Mucosa of descending colon (tissue), 3 donors: Measurements from ENCODE around the gene NPIPB9. TPM values are rescaled to one million over a fixed set of nuclear protein-coding genes. Genes with fewer than 3 reads are reported as not detected.
"Not testable (repeated sequence)": the region's sequence is repeated elsewhere in the genome, so short reads cannot be mapped to it uniquely, and the experiment has no call there.

ENCODE experiments used
- ATAC-seq: fragments of 200-7000 bp; cut with Tn5 transposase; one replicate; pipeline ENCODE4 v1.9.1; 2020; ENCODE audit warnings: mild to moderate bottlenecking, moderate library complexity
- DNase-seq, 3 donors: peaks; one replicate each; pipeline ENCODE4 v3.0.0-alpha.2; 2020
- H3K36me3 ChIP-seq: fragments of 200-600 bp; one replicate; pipeline ENCODE4 v1.8.0; 2021; ENCODE audit warnings: low read depth, mild to moderate bottlenecking
- H3K4me1 ChIP-seq: fragments of 200-600 bp; one replicate; pipeline ENCODE4 v1.8.0; 2021; ENCODE audit warnings: low read depth, mild to moderate bottlenecking
- H3K4me3 ChIP-seq: fragments of 200-600 bp; one replicate; pipeline ENCODE4 v1.8.0; 2021; ENCODE audit warnings: mild to moderate bottlenecking
- H3K9me3 ChIP-seq: fragments of 200-600 bp; one replicate; pipeline ENCODE4 v1.8.0; 2021; ENCODE audit warnings: mild to moderate bottlenecking
- intact Hi-C, 2 donors: fragments of 100-400 bp; cut with DNase I in 1 of 2; cut with micrococcal nuclease in 1 of 2; formaldehyde crosslinking; loops; one replicate each; pipeline versions ENCODE4 v1.11.0 to v1.11.1; 2022; cut with DNase I, micrococcal nuclease
- microRNA-seq: library from miRNA; unstranded; fragments of <30 nt; microRNA quantifications from one replicate; pipeline ENCODE4, GENCODE V29; 2019
- total RNA-seq, 3 donors: library from RNA; stranded (reverse); fragmentation: NEBNext Ultra II Directional in 2 of 3; extraction: Animal tissue kit (Norgen Biotek cat#: 25700) in 2 of 3; gene quantifications; one replicate each; pipeline versions ENCODE4 v1.2.1 to v1.2.4, GENCODE V29; 2021 to 2023
- TF ChIP-seq, protein P1 (sequence below): fragments of 200-600 bp; IDR thresholded peaks from one replicate; pipeline ENCODE4 v1.8.0; 2022; ENCODE audit warnings: antibody characterized with exemption, mild to moderate bottlenecking
- donor health status: DM: no; HTN: no; CAD: no; lungs with moderate emphysema.
- donor health status: DM: no; HTN: no; CAD: no.
- donor health status: DM: no; HTN: yes; CAD: no.

Gene NPIPB9
- total RNA-seq, 3 donors from 2014 or later = 4.1 to 6.4 (median 4.4) TPM

DNA sequence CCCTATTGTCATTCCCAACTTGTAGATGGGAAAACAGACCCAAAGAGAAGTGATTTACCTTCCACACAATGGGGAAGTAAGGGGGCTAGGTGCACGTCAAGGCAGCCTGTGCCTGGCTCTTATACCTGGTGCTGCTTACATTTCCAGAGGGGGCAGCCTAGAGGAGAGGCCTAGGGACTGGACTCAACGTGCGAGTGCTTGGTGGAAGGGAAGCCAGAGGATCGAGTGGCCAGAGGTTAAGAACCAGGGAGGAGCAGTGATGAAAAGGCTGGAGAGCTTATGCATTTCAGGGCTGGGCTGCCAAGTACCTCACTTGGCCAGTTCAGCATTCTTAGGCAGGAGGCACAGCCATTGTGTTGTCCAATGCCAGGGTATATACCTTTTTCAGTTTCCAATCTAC lies 30.8 kb downstream of the NPIPB9 start:
- H3K4me3 ChIP-seq, H3K4me1 ChIP-seq, H3K36me3 ChIP-seq, ATAC-seq, H3K9me3 ChIP-seq, intact Hi-C loops, DNase-seq: not testable (repeated sequence)

DNA sequence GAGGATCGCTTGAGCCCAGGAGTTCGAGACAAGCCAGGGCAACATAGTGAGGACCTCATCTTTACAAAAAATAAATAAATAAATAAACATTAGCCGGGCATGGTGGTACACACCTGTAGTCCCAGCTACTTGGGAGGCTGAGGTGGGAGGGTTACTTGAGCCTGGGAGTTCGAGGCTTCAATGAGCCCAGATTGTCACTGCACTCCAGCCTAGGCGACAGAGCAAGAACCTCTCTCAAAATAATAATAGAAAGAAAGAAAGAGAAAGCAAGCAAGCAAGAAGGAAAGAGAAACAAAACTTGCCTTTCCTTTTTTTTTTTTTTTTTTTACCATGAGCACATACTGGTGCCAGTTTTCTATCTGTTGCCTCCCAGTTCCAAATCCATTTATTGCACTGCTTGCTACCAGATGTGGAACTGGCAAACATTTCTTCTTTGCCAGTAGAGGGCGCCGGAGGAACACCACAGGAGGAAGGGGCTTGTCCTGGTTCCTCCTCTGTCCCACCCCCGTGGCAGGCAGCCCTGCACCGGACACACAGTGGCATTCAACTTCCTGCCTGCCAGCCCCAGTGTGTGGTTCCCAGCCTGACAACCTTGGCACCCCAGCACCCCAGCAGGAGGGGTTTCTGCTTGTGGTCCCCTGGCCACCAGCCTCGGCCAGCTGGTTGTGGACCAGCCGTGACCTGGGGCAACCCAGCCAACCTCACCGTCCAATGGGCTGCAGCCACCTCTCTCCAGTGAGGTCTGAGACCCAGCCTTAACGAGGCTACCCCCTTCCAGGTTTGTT lies 50.8 kb downstream of the NPIPB9 start:
- ATAC-seq (peak; percentile 98), DNase-seq (peak in 2 of 3 donors; percentile 4 to 35)
- H3K9me3 ChIP-seq, intact Hi-C loops, H3K4me3 ChIP-seq, H3K36me3 ChIP-seq, H3K4me1 ChIP-seq: not testable (repeated sequence)

DNA sequence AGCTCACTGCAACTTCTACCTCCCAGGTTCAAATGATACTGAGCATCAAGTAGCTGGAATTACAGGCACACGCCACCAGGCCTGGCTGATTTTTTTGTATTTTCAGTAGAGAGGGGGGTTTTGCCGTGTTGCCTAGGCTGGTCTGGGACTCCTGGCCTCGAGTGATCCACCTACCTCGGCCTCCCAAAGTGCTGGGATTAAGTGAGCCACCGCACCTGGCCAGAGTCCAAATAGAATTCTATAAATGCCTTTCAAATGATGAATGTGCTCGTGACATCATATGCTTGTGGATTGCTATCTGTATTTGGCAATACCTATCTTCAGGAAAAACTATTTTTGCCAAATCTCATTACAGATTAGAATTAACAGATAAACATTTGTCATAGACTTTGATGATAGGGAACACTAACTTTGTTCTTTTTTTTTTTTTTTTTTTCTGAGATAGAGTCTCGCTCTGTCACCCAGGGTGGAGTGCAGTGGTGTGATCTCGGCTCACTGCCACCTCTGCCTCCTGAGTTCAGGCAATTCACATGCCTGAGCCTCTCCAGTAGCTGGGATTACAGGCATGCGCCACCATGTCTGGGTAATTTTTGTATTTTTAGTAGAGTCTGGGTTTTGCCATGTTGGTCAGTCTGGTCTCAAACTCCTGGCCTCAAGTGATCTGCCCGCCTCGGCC lies 56.0 kb downstream of the NPIPB9 start:
- H3K4me1 ChIP-seq, H3K9me3 ChIP-seq, intact Hi-C loops, H3K4me3 ChIP-seq, H3K36me3 ChIP-seq, DNase-seq: not testable (repeated sequence)
- peak; percentile 56 for ATAC-seq

DNA sequence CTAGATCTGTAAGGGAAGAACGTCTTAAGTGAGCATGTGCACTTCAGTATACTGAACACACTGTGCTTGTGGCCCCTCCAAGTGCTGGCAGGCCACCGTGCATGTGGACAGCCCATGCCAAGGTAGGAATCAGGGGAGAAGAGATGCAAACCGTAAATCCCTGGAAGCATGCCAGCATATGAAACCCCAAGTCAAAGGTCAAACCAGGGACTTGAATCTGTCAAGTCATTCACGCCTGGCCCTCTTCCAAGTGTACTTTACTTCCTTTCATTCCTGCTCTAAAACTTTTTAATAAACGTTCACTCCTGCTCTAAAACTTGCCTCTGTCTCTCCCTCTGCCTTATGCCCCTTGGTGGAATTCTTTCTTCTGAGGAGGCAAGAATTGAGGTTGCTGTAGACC lies 68.4 kb downstream of the NPIPB9 start:
- H3K4me1 ChIP-seq = peaks cover 19% of the 10 kb centered on the region
- H3K9me3 ChIP-seq = no peaks in the 10 kb centered on the region
- no peak overlapping the region for H3K4me3 ChIP-seq
- ATAC-seq = no peak
- no peaks in the 10 kb centered on the region for H3K36me3 ChIP-seq
- DNase-seq = peak in 1 of 3 donors; percentile 68
- intact Hi-C loops = no loop called here
- TF ChIP-seq, protein P1, sequence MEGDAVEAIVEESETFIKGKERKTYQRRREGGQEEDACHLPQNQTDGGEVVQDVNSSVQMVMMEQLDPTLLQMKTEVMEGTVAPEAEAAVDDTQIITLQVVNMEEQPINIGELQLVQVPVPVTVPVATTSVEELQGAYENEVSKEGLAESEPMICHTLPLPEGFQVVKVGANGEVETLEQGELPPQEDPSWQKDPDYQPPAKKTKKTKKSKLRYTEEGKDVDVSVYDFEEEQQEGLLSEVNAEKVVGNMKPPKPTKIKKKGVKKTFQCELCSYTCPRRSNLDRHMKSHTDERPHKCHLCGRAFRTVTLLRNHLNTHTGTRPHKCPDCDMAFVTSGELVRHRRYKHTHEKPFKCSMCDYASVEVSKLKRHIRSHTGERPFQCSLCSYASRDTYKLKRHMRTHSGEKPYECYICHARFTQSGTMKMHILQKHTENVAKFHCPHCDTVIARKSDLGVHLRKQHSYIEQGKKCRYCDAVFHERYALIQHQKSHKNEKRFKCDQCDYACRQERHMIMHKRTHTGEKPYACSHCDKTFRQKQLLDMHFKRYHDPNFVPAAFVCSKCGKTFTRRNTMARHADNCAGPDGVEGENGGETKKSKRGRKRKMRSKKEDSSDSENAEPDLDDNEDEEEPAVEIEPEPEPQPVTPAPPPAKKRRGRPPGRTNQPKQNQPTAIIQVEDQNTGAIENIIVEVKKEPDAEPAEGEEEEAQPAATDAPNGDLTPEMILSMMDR = no peak

DNA sequence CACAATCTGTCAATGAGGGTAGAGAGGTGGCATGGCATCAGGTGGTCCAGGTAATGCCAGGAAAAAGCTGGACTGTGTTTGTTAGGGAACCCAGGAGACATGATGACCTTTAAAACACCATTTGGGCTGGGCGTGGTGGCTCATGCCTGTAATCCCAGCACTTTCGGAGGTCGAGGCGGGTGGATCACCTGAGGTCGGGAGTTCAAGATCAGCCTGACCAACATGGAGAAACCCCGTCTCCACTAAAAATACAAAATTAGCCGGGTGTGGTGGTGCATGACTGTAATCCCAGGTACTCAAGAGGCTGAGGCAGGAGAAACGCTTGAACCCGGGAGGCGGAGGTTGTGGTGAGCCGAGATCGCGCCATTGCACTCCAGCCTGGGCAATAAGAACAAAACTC lies 69.0 kb downstream of the NPIPB9 start:
- peaks cover 23% of the 10 kb centered on the region for H3K4me1 ChIP-seq
- ATAC-seq, H3K36me3 ChIP-seq, H3K4me3 ChIP-seq, H3K9me3 ChIP-seq, DNase-seq, intact Hi-C loops: not testable (repeated sequence)

DNA sequence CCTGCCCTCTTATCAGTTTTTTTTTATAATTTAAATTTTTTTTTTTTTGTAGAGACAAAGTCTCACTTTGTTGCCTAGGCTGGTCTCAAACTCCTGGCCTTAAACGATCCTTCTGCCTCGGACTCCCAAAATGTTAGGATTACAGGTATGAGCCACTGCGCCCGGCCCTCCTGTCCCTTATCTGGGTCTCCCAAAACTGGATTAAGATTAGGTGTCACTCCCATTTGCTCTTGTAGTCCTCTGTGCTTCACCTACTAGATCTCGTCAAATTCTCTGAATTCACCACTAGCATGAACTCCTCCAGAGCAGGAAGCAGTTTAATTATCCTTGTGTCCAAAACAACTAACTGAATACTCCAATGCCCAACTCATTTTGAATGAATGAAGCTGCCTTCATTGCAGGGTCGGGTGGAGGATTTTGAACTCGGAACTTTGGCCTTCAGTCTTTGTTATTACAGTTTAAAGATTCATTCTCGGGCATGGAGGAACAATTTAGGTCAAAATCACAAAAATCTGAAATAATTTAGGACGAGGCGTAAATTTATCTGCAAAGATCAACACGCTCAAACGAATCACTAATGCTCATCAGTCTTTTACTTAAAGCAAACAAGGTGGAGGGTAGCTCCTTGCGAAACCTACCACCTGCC lies 70.4 kb downstream of the NPIPB9 start:
- ATAC-seq = no peak
- no peak for DNase-seq
- Histone ChIP-seq H3K9me3 (no peaks in the 10 kb centered on the region), H3K36me3 (no peaks in the 10 kb centered on the region), H3K4me3 (peak overlapping the region; percentile 2), H3K4me1 (peaks cover 23% of the 10 kb centered on the region)
- intact Hi-C loops = no loop called here
- TF ChIP-seq, protein P1 = no peak

Small RNA genes lying within 50 kb of the gene (microRNA-seq; reads per million reads assigned to microRNA genes)
- not detected for gene MIR6862-2

Other genes starting within 250 kb of the NPIPB9 start
- gene IL27, start 245.0 kb upstream of the NPIPB9 start, total RNA-seq = not detected
- gene NUPR1, start 212.8 kb upstream of the NPIPB9 start, total RNA-seq = 100 to 1,000 TPM in 2 of 3 donors, 10 to 100 TPM in 1; 51.7 to 145 (median 129) TPM
- gene SGF29, start 197.9 kb upstream of the NPIPB9 start, total RNA-seq = 10 to 100 TPM; 21.6 to 45.9 (median 25.9) TPM
- 10 to 100 TPM; 17.2 to 46.8 (median 44.3) TPM for gene SULT1A2, start 154.7 kb upstream of the NPIPB9 start, total RNA-seq
- gene SULT1A1, start 141.7 kb upstream of the NPIPB9 start, total RNA-seq = 100 to 1,000 TPM in 2 of 3 donors, 10 to 100 TPM in 1; 52.4 to 254 (median 138) TPM
- 10 to 100 TPM in 1 of 3 donors, 1 to 10 TPM in 1, under 1 TPM in 1; 0.92 to 10.1 (median 1.2) TPM for gene NPIPB8, start 113.7 kb upstream of the NPIPB9 start, total RNA-seq
- 100 to 1,000 TPM; 298 to 526 (median 426) TPM for gene EIF3C, start 40.3 kb upstream of the NPIPB9 start, total RNA-seq
- 100 to 1,000 TPM; 102 to 108 (median 107) TPM for gene ATXN2L, start 71.2 kb downstream of the NPIPB9 start, total RNA-seq
- 100 to 1,000 TPM; 182 to 248 (median 220) TPM for gene TUFM, start 94.6 kb downstream of the NPIPB9 start, total RNA-seq
- 100 to 1,000 TPM in 1 of 3 donors, 10 to 100 TPM in 2; 83.5 to 107 (median 89.7) TPM for gene SH2B1, start 112.1 kb downstream of the NPIPB9 start, total RNA-seq
- gene ATP2A1, start 126.7 kb downstream of the NPIPB9 start, total RNA-seq = 1 to 10 TPM in 2 of 3 donors, under 1 TPM in 1; 0.96 to 1.7 (median 1.6) TPM
- gene RABEP2, start 173.5 kb downstream of the NPIPB9 start, total RNA-seq = 10 to 100 TPM; 35.1 to 43.2 (median 35.7) TPM
- under 1 TPM; 0.29 to 0.65 (median 0.38) TPM for gene CD19, start 180.2 kb downstream of the NPIPB9 start, total RNA-seq
- gene NFATC2IP, start 199.2 kb downstream of the NPIPB9 start, total RNA-seq = 10 to 100 TPM; 45.0 to 57.9 (median 50.9) TPM
- 10 to 100 TPM; 28.2 to 31.0 (median 30.3) TPM for gene SPNS1, start 223.0 kb downstream of the NPIPB9 start, total RNA-seq
- gene LAT, start 233.3 kb downstream of the NPIPB9 start, total RNA-seq = 10 to 100 TPM in 2 of 3 donors, 1 to 10 TPM in 1; 8.5 to 13.0 (median 11.6) TPM